Measurements from ENCODE around the gene NDRG4. TPM values are rescaled to one million over a fixed set of nuclear protein-coding genes. Genes with fewer than 3 reads are reported as not detected.

The NDRG4 gene
- total and polyA plus RNA-seq, 2 experiments from 2014 or later = 16.3 to 32.1 TPM

DNA sequence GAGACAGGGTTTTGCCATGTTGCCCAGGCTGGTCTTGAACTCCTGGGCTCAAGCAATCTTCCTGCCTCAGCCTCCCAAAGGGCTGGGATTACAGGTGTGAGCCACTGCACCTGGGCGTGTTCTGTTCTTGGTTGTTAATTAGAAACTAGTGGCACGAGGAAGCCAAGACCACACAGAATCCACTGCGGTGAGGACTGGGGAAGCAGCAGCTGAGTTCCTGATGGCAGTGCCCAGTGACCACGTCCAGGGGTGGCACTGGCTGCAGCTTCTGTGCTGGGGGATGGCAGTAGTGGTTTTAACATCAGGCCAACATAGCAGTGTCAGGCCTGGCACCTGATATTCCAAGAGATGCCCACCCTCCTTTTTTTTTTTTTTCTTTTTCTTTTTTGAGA, 39.7 kb upstream of the NDRG4 start (continued):
- TF ChIP-seq, protein P1, sequence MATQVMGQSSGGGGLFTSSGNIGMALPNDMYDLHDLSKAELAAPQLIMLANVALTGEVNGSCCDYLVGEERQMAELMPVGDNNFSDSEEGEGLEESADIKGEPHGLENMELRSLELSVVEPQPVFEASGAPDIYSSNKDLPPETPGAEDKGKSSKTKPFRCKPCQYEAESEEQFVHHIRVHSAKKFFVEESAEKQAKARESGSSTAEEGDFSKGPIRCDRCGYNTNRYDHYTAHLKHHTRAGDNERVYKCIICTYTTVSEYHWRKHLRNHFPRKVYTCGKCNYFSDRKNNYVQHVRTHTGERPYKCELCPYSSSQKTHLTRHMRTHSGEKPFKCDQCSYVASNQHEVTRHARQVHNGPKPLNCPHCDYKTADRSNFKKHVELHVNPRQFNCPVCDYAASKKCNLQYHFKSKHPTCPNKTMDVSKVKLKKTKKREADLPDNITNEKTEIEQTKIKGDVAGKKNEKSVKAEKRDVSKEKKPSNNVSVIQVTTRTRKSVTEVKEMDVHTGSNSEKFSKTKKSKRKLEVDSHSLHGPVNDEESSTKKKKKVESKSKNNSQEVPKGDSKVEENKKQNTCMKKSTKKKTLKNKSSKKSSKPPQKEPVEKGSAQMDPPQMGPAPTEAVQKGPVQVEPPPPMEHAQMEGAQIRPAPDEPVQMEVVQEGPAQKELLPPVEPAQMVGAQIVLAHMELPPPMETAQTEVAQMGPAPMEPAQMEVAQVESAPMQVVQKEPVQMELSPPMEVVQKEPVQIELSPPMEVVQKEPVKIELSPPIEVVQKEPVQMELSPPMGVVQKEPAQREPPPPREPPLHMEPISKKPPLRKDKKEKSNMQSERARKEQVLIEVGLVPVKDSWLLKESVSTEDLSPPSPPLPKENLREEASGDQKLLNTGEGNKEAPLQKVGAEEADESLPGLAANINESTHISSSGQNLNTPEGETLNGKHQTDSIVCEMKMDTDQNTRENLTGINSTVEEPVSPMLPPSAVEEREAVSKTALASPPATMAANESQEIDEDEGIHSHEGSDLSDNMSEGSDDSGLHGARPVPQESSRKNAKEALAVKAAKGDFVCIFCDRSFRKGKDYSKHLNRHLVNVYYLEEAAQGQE (IDR thresholded peaks at IDR 0.05; ENCODE audit: unreplicated experiment) = no peak
- TF ChIP-seq CREB1 (CRISPR knock-in tag; IDR thresholded peaks at IDR 0.05; ENCODE audit: low read depth) (no peak), POLR2AphosphoS5 (IDR thresholded peaks at IDR 0.05; ENCODE audit: low read depth) (no peak), EZH2phosphoT487 (IDR thresholded peaks at IDR 0.05; ENCODE audit: unreplicated experiment) (no peak)

- no peak overlapping the region for H2AFZ ChIP-seq
- ATAC-seq (no peak), DNase-seq (ENCODE audit: low spot score) (no peak)
- H3K4me3 ChIP-seq = no peak overlapping the region
- no peaks in the 10 kb centered on the region; the same call in 1 of the 2 replicates for H3F3A ChIP-seq (replicated peaks; ENCODE audit: low read depth)
- H4K20me1 ChIP-seq (replicated peaks; ENCODE audit: insufficient read depth) = no peaks in the 10 kb centered on the region
- no peak overlapping the region for H3K4me3 Mint-ChIP-seq
- H3K4me1 Mint-ChIP-seq = peaks cover 10% of the 10 kb centered on the region
- no peak overlapping the region for H3K27ac Mint-ChIP-seq
- no peaks in the 10 kb centered on the region for H3K9me2 ChIP-seq (ENCODE audit: insufficient read depth)
- H3K27me3 Mint-ChIP-seq (ENCODE audit: insufficient read depth, low read depth, poor library complexity) = peaks cover 41% of the 10 kb centered on the region
- no peaks in the 10 kb centered on the region for H3K36me3 ChIP-seq (ENCODE audit: insufficient read depth)
- H3K9me3 Mint-ChIP-seq = no peaks in the 10 kb centered on the region
- H3K79me2 ChIP-seq (replicated peaks; ENCODE audit: insufficient read depth) = no peaks in the 10 kb centered on the region
- H3K27ac ChIP-seq (ENCODE audit: low read depth) = no peak overlapping the region
- peaks cover 51% of the 10 kb centered on the region for H3K27me3 ChIP-seq (ENCODE audit: insufficient read depth)
- H3K36me3 Mint-ChIP-seq (ENCODE audit: low read depth) = no peaks in the 10 kb centered on the region
- no peak overlapping the region for H3K4me2 ChIP-seq
- H3K4me1 ChIP-seq (ENCODE audit: insufficient read depth) = peaks cover 11% of the 10 kb centered on the region; the same call in 1 of the 2 replicates
- TF ChIP-seq CREB1 (CRISPR knock-in tag; IDR thresholded peaks at IDR 0.05; ENCODE audit: low read depth) = no peak
- no peak for TF ChIP-seq STAT1 (IDR thresholded peaks at IDR 0.05; ENCODE audit: unreplicated experiment)
- no peak for TF ChIP-seq EZH2phosphoT487 (IDR thresholded peaks at IDR 0.05; ENCODE audit: unreplicated experiment)
- TF ChIP-seq ZNF114 (CRISPR knock-in tag; IDR thresholded peaks at IDR 0.05) = no peak
- no peak for TF ChIP-seq POLR2AphosphoS5 (IDR thresholded peaks at IDR 0.05; ENCODE audit: low read depth)
- no peak for TF ChIP-seq ZNF331 (CRISPR knock-in tag; IDR thresholded peaks at IDR 0.05; ENCODE audit: low read depth)
- TF ChIP-seq, protein P1 (IDR thresholded peaks at IDR 0.05; ENCODE audit: unreplicated experiment) = no peak
- TF ChIP-seq ETS1 (IDR thresholded peaks at IDR 0.05) = no peak
- TF ChIP-seq NANOG (IDR thresholded peaks at IDR 0.05; ENCODE audit: borderline replicate concordance) = no peak
- TF ChIP-seq, protein P2, sequence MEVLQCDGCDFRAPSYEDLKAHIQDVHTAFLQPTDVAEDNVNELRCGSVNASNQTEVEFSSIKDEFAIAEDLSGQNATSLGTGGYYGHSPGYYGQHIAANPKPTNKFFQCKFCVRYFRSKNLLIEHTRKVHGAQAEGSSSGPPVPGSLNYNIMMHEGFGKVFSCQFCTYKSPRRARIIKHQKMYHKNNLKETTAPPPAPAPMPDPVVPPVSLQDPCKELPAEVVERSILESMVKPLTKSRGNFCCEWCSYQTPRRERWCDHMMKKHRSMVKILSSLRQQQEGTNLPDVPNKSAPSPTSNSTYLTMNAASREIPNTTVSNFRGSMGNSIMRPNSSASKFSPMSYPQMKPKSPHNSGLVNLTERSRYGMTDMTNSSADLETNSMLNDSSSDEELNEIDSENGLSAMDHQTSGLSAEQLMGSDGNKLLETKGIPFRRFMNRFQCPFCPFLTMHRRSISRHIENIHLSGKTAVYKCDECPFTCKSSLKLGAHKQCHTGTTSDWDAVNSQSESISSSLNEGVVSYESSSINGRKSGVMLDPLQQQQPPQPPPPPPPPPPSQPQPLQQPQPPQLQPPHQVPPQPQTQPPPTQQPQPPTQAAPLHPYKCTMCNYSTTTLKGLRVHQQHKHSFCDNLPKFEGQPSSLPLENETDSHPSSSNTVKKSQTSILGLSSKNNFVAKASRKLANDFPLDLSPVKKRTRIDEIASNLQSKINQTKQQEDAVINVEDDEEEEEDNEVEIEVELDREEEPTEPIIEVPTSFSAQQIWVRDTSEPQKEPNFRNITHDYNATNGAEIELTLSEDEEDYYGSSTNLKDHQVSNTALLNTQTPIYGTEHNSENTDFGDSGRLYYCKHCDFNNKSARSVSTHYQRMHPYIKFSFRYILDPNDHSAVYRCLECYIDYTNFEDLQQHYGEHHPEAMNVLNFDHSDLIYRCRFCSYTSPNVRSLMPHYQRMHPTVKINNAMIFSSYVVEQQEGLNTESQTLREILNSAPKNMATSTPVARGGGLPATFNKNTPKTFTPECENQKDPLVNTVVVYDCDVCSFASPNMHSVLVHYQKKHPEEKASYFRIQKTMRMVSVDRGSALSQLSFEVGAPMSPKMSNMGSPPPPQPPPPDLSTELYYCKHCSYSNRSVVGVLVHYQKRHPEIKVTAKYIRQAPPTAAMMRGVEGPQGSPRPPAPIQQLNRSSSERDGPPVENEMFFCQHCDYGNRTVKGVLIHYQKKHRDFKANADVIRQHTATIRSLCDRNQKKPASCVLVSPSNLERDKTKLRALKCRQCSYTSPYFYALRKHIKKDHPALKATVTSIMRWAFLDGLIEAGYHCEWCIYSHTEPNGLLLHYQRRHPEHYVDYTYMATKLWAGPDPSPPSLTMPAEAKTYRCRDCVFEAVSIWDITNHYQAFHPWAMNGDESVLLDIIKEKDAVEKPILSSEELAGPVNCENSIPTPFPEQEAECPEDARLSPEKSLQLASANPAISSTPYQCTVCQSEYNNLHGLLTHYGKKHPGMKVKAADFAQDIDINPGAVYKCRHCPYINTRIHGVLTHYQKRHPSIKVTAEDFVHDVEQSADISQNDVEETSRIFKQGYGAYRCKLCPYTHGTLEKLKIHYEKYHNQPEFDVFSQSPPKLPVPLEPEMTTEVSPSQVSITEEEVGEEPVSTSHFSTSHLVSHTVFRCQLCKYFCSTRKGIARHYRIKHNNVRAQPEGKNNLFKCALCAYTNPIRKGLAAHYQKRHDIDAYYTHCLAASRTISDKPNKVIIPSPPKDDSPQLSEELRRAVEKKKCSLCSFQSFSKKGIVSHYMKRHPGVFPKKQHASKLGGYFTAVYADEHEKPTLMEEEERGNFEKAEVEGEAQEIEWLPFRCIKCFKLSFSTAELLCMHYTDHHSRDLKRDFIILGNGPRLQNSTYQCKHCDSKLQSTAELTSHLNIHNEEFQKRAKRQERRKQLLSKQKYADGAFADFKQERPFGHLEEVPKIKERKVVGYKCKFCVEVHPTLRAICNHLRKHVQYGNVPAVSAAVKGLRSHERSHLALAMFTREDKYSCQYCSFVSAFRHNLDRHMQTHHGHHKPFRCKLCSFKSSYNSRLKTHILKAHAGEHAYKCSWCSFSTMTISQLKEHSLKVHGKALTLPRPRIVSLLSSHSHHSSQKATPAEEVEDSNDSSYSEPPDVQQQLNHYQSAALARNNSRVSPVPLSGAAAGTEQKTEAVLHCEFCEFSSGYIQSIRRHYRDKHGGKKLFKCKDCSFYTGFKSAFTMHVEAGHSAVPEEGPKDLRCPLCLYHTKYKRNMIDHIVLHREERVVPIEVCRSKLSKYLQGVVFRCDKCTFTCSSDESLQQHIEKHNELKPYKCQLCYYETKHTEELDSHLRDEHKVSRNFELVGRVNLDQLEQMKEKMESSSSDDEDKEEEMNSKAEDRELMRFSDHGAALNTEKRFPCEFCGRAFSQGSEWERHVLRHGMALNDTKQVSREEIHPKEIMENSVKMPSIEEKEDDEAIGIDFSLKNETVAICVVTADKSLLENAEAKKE (CRISPR knock-in tag; IDR thresholded peaks at IDR 0.05) = no peak
- TF ChIP-seq EZH2 (IDR thresholded peaks at IDR 0.05; ENCODE audit: low read depth, unreplicated experiment) = no peak
Observed at GRCh38 chr16:58461056-58461455, 38.9 kb upstream of the NDRG4 start.
